SHP77 treated with DMSO at 0.1 percent for 48 hours (cell line): ENCODE results near the gene TMEM225B.
"Not testable (repeated sequence)": the region's sequence is repeated elsewhere in the genome, so short reads cannot be mapped to it uniquely, and the experiment has no call there.

Experiments used
- DNase-seq: peaks from one replicate; lab custom pipeline; 2025; lab: John Stamatoyannopoulos, UW

The TMEM225B gene

DNA sequence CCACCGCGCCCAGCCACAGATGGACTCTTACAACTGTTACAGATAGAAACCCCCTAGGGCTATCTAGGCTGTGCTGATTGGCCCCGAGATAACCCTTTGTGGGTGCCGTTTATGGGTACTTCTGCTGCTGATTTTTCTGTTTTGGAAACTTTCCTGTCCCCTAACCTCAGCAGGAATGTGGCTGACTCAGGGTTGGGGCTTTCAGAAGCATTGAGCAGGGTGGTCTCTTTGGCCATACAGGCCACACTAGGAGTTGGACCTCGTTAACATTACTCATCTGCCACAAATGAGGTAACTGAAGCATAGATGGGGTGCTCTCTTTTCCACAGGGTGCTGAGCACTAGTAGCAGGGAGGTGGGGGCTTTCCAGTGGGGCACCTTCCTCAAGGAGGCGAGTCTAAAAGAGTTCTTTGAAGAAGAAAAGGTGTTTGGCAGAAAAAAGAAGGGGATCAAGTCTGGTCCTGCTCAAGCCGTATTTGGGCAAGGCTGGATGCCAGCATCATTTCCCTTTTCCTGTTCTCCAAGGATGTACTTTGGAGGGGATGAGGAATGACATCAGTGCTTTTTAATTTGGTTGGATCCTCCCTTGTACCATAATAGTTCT, 25.1 kb downstream of the TMEM225B start:
- no peak for DNase-seq

DNA sequence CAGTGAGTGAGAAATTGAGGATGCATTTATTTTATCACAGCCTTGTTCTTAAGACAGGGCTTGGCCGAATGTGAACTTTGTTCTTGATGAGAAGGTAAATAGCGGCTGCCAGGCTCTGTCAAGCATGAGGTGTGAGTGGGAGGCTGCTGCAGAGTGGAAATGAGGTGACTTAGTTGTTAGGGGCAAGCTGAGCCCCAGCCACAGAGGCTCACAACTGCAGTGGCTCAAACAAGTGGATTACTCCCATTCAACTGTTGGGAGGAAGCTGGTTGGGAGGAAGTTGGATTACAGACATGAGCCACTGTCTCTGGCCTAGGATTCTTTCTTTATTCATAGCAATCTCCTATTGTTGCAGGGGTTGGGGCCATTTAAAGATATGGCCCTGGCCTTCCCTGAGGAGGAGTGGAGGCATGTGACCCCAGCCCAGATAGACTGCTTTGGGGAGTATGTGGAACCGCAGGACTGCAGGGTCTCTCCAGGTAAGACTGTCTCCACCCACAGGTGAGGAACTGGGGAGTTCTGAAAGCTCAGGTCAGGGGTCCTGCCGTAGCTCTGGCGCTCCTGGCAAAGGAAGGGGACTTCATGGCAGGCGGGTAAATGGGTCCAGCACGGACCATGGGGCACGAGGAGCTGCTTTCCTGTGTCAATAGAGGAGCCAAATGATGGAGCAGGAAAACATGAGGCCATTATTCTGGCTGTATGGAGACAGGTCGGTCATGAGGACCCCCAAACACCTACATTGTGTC, 25.8 kb downstream of the TMEM225B start:
- no peak for DNase-seq

DNA sequence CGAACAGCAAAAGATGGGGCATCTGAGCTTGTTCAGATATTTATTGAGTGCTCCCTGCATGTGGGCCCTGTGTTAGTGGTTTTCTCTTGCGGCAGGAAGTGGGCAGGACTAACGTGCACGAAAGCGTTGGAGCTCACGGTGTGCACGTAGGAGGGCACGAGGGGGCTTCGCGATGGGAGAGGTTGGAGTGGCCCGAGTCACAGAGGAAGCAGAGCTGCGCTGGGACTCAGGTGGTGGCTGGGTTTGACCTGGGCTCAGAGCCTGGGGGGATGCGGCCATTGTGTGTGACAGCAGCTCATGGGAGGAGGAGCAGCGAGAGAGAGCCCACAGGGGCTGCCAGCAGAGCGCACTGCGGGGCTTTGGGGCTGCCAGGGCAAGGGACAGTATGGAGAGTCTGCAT, 26.4 kb downstream of the TMEM225B start:
- DNase-seq, result no peak

DNA sequence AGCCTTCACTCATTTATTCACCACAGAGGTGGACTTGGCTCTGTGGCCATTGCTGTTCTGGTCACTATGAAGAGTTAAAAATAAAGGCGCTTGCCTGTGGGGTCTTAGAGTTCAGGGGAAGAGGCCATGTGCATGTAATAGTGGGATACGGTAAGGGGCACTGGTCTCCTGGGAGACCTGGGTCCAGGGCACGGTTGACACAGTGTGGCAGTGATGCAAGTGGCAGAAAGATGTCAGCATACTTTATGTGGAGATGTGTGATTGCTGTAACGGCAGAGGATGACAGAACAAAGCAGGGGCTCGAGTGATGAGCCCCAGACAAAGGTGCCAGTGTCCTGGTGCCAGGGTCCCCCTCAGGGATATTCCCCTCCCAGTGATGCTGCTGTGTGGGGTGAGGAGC, 27.3 kb downstream of the TMEM225B start:
- DNase-seq, result no peak

DNA sequence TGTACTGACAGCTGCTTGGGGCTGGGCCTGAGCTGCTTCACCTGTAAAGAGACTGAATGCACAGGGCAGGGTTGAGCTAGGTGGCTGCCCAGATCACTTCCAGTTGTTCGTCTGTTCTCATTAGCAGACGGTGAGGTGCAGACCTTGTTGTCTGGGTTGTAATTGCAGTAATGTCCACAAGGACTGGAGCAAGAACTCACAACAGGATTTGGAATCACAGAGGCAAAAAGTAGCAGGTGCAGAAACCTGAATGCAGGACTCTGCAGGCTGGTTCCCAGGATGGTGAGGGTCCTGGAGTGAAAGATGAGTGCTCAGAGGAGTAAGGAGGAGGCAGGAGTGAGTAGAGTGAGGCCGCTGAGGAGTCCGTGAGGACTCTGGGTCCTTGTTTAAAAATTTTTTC, 27.9 kb downstream of the TMEM225B start:
- DNase-seq, result no peak

DNA sequence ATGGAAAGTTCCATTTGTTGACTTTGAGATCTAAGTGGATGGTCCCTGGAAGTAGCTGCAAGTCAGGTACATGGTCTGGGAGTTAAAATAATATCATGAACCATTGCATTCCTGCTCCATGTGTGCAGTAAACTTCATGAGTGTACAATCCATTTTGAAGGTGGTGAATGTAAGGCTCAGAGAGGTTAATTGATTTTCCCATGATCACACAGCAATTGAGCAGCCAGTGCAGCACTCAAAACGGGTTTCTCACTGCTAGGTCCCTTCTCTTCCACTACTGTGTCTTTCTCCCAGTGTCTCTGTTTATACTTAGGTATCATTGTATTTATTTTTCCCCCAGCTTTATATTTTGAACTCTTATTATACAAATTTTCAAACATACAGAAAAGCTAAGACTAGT, 28.6 kb downstream of the TMEM225B start:
- no peak for DNase-seq

DNA sequence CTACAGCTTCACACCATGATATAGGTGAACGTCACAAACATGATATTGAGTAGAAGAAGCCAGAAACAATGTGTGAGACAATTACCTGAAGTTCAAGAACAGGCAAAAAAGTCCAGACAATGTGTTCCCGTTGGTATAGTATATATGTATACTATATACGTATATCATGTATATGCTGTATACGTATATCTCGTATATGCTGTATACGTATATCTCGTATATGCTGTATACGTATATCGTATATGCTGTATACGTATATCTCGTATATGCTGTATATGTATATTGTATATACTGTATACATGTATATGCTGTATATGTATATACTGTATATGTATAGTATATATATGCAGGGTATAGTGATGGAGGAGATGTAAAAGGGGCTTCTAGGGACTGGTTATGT, 29.4 kb downstream of the TMEM225B start:
- no peak for DNase-seq

DNA sequence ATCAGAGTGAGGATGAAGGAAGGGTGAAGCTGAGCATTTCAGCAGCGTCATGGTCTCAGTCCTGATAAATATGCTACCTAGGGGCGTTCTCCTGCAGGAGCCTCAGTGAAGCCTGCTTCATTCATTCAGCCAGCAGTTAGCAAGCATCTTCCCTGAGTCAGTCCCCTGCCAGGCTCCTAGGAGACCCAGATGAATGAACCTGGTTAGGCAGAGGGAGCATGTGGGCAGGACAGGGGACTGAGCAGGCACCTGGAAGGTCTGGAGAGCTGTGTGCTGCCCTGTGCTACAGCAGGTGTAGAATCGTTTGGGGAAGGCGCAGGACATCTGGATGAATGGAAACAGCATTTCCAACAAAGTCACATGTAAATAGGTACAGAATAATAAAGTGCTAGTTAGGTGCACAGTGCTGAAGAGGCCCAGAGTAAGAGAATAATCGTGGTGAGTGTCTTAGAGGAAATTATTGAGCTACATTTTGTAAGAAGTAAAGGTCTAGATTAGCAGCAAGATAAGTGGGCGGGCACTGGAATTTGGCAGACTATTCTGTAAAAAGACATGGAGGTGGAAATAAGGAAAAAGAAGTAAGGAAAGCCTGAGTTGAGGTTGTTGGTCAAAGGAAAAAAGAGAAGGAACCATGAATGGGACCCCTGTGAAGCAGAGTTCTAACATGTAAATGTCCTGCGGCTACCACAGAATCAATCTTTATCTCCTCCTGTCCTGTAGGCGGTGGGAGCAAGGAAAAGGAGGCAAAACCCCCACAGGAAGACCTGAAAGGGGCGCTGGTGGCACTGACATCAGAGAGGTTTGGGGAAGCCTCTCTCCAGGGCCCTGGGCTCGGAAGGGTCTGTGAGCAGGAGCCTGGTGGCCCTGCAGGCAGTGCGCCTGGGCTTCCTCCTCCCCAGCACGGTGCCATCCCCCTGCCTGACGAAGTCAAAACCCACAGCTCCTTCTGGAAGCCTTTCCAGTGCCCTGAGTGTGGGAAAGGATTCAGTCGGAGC, 30.7 kb downstream of the TMEM225B start:
- DNase-seq, result no peak

DNA sequence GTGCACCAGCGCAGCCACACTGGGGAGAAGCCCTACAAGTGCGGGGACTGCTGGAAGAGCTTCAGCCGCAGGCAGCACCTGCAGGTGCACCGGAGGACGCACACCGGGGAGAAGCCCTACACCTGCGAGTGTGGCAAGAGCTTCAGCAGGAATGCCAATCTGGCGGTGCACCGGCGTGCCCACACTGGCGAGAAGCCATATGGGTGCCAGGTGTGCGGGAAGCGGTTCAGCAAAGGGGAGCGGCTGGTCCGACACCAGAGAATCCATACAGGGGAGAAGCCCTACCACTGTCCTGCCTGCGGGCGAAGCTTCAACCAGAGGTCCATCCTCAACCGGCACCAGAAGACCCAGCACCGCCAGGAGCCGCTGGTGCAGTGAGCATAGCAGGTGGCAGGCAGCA, 31.6 kb downstream of the TMEM225B start:
- DNase-seq, result no peak

DNA sequence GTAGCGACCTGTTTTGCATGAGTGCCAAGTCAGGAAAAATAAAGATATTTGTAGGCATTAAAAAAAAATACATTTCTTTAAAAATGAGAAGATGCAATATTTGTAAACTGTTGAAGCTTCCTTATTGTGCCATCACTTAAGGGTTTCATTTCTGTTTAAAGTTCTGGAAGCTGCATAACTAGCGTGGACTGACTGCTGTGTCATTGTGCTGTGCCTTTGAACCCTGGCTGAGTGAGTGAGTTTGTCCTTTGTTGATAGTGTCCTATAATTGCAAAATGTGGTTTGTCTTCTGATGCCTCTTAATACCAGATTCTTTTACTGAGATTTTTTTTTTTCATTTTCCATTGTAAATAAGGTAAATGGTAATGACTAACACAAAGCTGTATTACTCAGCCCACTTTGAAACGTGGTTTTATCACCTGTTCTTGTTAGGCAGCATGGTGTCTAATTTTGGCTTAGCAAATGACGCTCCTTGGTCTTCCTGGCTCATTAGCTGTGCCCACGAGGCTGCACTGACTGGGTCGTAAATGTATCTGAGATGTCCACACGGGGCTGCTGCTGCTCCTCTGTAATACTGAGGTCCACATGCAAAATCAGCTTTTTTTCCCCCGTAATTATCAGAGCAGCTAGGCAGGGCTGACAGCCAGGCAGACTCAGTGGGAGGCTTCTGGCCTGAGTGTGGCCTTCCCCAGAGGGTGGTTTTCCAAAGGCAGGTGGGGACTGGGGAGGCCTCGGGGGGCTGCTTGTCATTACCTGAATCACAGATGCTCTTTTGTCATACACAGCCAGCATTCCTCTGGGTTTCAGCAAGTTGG, 33.4 kb downstream of the TMEM225B start:
- DNase-seq, result no peak

DNA sequence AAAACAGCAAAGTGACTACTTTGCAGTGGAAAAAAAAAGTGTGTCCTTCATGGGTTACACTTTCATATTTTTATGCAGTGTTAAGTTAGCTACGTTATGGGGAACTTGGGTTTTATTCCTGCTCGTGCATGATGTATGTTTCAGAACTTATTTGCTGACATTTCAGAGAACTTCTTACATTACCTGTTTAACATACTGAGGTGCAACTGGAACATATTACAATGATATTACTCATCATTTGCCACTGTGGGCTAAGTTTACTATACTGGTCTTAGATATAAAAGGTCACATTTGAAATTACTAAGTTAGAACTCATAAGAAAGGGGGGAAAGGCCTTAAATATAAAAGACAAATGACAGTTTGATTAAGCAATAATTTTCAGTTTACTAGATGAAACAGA, 39.3 kb downstream of the TMEM225B start:
- DNase-seq, result not testable (repeated sequence)

DNA sequence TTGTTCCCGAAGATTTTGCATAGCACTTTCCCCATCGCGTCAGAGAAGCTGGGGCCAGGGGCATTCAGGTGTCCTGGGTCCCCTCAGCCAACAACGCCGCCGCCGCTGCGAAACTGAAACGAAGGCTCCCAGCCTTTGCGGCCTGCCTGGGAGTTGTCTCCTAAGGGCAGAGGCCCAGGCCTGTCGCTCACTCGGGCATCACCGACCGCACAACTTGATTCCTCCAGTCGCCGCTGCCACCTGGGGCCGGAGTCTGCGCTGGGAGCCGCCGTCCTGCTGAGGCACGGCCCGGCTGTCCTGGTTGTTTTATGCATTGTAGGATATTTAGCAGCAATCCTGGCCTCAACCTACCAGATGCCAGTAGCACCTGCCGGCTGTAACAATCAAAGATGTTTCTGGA, 40.7 kb downstream of the TMEM225B start:
- no peak for DNase-seq

DNA sequence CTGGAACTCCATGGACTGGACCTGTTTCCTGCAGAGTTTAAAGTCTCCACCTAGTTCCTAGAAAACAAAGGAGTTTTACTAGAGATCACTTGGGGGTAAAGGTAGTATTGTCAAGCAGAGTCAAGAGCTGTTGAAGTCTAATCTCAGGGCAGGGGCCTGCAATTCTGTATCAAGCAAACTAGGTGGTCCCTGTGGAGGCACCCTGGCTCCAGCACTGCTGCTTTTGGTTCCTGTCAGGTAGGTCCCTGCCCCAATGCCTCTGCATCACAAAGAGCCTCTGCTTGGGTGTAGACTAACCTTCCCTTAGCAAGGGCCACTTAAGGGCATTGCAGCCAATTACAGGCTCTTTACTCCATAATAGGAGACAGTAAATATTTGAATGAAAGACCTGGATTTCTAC, 41.2 kb downstream of the TMEM225B start:
- DNase-seq, result no peak

DNA sequence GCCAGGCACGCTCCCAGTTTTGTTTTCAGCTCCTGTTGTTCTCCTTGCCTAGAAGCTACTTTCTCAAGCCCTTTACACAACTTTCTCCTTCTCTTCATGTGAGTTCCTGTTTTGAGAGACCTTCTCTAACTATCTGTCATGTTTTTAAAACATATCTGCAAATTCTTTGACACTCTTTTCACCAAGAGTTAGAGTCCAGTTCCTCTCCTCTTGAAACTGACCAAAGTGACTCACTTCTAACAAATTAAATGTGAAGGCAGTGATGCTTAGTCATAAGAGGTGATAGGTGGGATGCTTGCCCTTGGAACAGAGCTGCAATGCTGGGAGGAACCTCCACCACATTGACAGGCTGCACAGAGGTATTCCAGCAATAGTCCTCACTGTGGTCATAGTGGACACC, 44.0 kb downstream of the TMEM225B start:
- no peak for DNase-seq

DNA sequence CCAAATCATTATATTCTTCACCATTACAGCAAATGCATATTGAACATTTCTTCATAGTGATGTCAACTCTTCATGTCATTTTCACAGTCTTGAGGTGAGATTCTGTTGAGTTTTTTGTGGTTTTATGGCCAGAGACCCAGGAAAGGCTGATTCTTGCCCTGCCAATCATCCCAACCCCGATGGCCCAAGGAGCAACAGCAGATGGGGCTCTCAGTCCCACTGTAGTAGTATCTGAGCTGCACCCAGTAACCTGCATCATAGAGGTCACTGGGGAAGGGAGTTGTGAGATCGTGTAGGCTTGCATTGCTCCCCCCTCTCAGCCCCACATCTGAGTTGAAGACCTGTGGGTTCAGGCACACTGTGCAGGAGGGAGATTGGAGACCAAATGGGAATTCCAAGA, 45.4 kb downstream of the TMEM225B start:
- no peak for DNase-seq

DNA sequence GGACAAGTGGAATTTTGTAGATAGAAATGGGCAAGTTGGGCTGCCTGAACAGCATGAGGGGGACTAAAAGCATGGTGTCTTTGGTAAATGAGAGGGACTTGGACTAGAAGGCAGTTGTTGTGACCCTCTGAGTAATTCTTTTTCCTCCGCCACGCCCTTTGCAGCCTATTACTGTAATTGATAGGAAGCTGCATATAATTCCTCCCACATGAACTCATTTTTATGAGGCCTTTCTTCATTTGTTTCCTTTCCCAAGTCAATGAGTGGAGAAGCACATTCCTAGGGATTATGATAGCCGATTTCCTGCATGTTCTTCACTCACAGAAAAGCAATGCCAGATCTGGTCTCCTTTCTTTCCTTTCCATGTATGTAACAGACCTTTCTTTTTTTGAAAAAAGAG, 46.4 kb downstream of the TMEM225B start:
- no peak for DNase-seq

DNA sequence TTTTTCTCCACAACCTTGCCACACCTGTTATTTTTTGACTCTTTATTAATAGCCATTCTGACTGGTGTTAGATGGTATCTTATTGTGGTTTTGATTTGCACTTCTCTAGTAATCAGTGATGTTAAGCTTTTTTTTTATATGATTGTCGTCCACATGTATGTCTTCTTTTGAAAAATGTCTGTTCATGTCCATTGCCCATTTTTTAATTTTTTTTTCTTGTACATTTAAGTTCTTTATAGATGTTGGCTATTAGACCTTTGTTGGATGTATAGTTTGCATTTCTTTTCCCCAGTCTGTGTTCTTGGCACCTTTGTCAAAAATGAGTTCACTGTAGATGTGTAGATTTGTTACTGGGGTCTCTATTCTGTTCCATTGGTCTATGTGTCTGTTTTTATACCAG, 47.5 kb downstream of the TMEM225B start:
- DNase-seq, result no peak

DNA sequence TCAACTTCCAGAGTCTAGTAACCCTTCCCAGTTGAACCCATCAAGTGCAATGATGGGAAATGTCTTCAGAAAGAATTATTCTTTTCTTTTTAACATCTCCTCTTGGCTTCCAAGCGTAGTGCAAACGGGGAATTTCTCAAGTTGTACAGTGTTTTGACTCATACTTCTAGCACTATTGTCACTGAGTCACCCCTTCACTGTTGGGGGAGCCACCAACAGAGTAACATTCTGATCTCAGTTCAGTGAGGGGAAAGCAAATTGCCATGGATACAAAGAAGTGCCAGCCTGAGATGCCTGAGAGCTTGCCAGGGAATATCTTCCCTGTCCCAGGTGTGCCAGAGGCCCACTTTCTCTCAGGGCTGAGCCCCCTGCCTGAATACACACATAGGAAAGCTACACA, 50.8 kb downstream of the TMEM225B start:
- no peak for DNase-seq

DNA sequence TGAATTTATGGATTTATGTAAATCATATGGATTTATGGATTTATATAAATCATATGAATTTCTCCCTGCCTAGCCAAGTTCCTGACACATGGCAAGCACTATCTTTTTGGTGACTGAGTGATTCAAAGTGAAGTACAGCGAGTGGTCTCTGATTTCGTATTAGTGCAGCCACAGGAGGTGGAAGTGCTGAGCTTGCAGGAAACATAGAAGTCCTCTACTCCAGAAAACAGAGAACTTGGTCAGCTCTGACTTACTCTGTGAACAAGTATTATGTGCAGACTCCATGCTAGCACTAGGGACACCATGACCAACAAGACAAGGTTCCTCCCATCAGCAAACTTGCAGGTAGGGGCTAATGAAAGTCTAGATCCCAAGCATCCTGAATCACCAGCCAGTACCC, 53.2 kb downstream of the TMEM225B start:
- DNase-seq, result no peak

DNA sequence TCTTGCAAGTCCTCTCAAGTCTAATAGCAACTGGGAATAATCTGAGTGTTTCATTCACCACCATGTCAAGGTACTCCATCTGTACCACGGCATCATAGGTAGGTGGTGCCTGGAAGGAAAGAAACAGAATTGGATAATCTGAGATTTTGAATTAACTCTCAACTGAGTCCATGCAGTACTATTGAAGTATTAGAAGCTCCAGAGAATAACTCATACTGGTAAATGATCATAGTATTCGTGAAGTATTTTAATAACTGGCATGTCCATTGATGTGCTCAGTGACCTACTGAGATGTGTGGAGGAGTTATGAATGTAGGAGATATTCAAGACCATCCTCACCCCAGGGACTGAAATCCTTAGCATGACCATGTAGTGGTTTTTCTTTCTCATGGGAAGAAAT, 54.6 kb downstream of the TMEM225B start:
- no peak for DNase-seq

DNA sequence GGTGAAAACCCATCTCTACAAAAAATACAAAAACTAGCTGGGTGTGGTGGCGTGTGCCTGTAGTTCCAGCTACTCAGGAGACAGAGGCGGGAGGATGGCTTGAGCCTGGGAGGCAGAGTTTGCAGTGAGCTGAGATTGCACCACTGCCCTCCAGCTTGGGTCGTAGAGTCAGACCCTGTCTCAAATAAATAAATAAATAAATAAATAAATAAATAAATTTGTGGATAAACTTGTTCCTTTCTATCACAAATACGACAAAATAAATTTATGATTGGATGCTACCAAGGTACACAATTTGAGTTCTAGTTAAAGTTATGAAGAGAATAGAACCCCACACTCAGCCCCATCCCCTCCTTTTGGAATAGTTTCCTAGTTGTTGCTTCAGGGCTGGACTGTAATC, 55.2 kb downstream of the TMEM225B start:
- DNase-seq, result not testable (repeated sequence)

DNA sequence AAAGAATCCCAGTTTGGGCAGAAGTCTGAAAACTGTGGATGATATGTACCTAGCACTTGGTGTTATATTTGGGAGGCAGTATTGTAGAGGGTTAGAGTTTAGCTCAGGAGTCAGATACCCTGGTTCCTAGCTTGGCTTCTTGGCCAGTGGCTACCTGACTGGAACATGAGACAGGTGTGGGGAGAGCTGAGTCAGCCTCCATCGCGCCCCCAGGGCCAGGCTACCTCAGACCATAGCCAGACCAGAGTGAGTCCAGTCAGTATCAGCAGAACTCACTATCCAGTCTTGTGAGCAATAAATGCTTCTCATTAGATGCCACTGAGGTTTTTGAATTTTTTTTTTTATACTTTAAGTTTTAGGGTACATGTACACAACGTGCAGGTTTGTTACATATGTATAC, 55.7 kb downstream of the TMEM225B start:
- DNase-seq, result no peak
